ENCODE results near the gene RHOU.

- TF ChIP-seq E2F5 (CRISPR knock-in tag; conservative IDR thresholded peaks at IDR 0.05): no peak
- no peak for TF ChIP-seq ZSCAN29 (CRISPR knock-in tag; conservative IDR thresholded peaks at IDR 0.05)
- TF ChIP-seq, protein P1, sequence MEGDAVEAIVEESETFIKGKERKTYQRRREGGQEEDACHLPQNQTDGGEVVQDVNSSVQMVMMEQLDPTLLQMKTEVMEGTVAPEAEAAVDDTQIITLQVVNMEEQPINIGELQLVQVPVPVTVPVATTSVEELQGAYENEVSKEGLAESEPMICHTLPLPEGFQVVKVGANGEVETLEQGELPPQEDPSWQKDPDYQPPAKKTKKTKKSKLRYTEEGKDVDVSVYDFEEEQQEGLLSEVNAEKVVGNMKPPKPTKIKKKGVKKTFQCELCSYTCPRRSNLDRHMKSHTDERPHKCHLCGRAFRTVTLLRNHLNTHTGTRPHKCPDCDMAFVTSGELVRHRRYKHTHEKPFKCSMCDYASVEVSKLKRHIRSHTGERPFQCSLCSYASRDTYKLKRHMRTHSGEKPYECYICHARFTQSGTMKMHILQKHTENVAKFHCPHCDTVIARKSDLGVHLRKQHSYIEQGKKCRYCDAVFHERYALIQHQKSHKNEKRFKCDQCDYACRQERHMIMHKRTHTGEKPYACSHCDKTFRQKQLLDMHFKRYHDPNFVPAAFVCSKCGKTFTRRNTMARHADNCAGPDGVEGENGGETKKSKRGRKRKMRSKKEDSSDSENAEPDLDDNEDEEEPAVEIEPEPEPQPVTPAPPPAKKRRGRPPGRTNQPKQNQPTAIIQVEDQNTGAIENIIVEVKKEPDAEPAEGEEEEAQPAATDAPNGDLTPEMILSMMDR (CRISPR knock-in tag; IDR thresholded peaks at IDR 0.05): no peak
- no peak for TF ChIP-seq SPEN (CRISPR knock-in tag; IDR thresholded peaks at IDR 0.05; ENCODE audit: low read depth)
- TF ChIP-seq BRCA1 (CRISPR knock-in tag; IDR thresholded peaks at IDR 0.05): no peak
- no peak for TF ChIP-seq SMC3 (IDR thresholded peaks at IDR 0.05; ENCODE audit: low read length)
- TF ChIP-seq ZBTB33 (CRISPR knock-in tag; IDR thresholded peaks at IDR 0.05): no peak
- TF ChIP-seq EP300 (IDR thresholded peaks at IDR 0.05; ENCODE audit: low read depth in 2 of 2, low read length in 2 of 2): no peak
- TF ChIP-seq EP300 (CRISPR knock-in tag; IDR thresholded peaks at IDR 0.05; ENCODE audit: borderline replicate concordance): no peak
- no peak for TF ChIP-seq IKZF1 (IDR thresholded peaks at IDR 0.05)
- TF ChIP-seq MXI1 (IDR thresholded peaks at IDR 0.05; ENCODE audit: borderline replicate concordance, low read depth, low read length): no peak
- TF ChIP-seq NR2F6 (IDR thresholded peaks at IDR 0.05): no peak
- TF ChIP-seq NR2F6 (CRISPR knock-in tag; IDR thresholded peaks at IDR 0.05): no peak
- no peak for TF ChIP-seq ZNF263 (CRISPR knock-in tag; IDR thresholded peaks at IDR 0.05)
- no peak for TF ChIP-seq CEBPZ (IDR thresholded peaks at IDR 0.05; ENCODE audit: low read length)
- TF ChIP-seq, protein P2, sequence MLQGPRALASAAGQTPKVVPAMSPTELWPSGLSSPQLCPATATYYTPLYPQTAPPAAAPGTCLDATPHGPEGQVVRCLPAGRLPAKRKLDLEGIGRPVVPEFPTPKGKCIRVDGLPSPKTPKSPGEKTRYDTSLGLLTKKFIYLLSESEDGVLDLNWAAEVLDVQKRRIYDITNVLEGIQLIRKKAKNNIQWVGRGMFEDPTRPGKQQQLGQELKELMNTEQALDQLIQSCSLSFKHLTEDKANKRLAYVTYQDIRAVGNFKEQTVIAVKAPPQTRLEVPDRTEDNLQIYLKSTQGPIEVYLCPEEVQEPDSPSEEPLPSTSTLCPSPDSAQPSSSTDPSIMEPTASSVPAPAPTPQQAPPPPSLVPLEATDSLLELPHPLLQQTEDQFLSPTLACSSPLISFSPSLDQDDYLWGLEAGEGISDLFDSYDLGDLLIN (CRISPR knock-in tag; IDR thresholded peaks at IDR 0.05; ENCODE audit: borderline replicate concordance): no peak
Observed at GRCh38 chr1:228698017-228698329, 37.3 kb upstream of the RHOU start.

Data from HepG2 (cell line).